ENCODE measurements around the gene SPEF2.

GRCh38 chr5:35780236-35780635, 162.6 kb downstream of the SPEF2 start:
- no peak for TF ChIP-seq POLR2A (IDR thresholded peaks at IDR 0.05; ENCODE audit: extremely low read depth, insufficient read length)
- no peak for TF ChIP-seq MYC (IDR thresholded peaks at IDR 0.05; ENCODE audit: low read depth, low read length)
- no peak for TF ChIP-seq CTCF (IDR thresholded peaks at IDR 0.05; ENCODE audit: low read depth, low read length)

Measured in NB4 (cell line).